GM23248 (cell line): ENCODE measurements around the gene PF4V1.

Source experiments
- EZH2 ChIP-seq: fragments of 200-600 bp; sonication (generic); IDR thresholded peaks from 2 replicates; pipeline ENCODE4 v1.6.1; 2018; ENCODE audit warnings: antibody characterized with exemption, mild to moderate bottlenecking; ENCODE audit not compliant: insufficient read depth, poor library complexity, severe bottlenecking
- EZH2phosphoT487 ChIP-seq: fragments of 200-600 bp; sonication (generic); IDR thresholded peaks from 2 replicates; pipeline ENCODE4 v1.6.1; 2018; ENCODE audit warnings: antibody characterized with exemption, moderate library complexity, mild to moderate bottlenecking, low read depth; ENCODE audit not compliant: insufficient read depth

DNA sequence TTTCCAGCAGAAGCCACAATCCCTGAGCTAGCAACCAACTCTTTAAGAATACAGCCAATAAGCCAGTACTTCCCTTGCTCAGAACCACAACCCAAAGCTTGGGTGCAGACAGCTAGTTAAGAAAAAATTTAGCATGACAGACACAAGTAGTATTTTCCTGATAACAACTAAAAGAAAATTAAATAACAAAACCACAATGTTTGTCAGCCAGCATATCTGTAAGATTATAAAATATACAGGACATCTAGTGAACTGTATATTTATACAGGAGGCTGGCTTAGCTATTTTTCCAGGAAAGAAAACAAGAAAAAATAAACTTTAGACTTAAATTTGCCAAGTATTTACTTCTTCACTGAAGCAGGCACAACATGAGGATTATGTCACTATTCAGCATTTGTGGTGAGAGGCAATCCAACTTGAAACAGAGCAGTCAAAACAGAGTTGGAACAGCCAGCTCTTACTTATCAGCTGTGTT, 6.6 kb downstream of the PF4V1 start:
- TF ChIP-seq EZH2 (no peak), EZH2phosphoT487 (no peak)
